HEK293 (cell line): ENCODE results near the gene DNAJC17.

Experiments used
- IKZF3 ChIP-seq: fragments of 450-650 bp; IDR thresholded peaks from 2 replicates; pipeline ENCODE4 v1.5.0; 2018; ENCODE audit warnings: missing biosample characterization, mild to moderate bottlenecking, missing genetic modification characterization, moderate library complexity
- KLF10 ChIP-seq: fragments of 450-650 bp; IDR thresholded peaks from 2 replicates; pipeline ENCODE4 v1.5.1; 2018; ENCODE audit warnings: missing biosample characterization, mild to moderate bottlenecking, missing genetic modification characterization
- REPIN1 ChIP-seq: fragments of 450-650 bp; formaldehyde crosslinking; IDR thresholded peaks from 2 replicates; pipeline ENCODE4 v1.5.1; 2017; ENCODE audit warnings: missing biosample characterization, missing genetic modification characterization, low read depth
- SALL2 ChIP-seq: fragments of 450-650 bp; formaldehyde crosslinking; IDR thresholded peaks from 2 replicates; pipeline ENCODE4 v1.5.0; 2017; ENCODE audit warnings: missing biosample characterization, mild to moderate bottlenecking, missing genetic modification characterization, borderline replicate concordance
- ZFP3 ChIP-seq: fragments of 450-650 bp; formaldehyde crosslinking; IDR thresholded peaks from 2 replicates; pipeline ENCODE4 v1.5.1; 2016; ENCODE audit warnings: low read depth, missing biosample characterization, missing genetic modification characterization
- ZIC2 ChIP-seq: fragments of 450-650 bp; formaldehyde crosslinking; IDR thresholded peaks from 2 replicates; pipeline ENCODE4 v1.5.1; 2016; ENCODE audit warnings: missing biosample characterization, missing genetic modification characterization
- ZNF146 ChIP-seq: fragments of 450-650 bp; formaldehyde crosslinking; IDR thresholded peaks from 2 replicates; pipeline ENCODE4 v1.5.1; 2016; ENCODE audit warnings: missing biosample characterization, missing genetic modification characterization
- ZNF18 ChIP-seq: fragments of 450-650 bp; formaldehyde crosslinking; IDR thresholded peaks from 2 replicates; pipeline ENCODE4 v1.5.1; 2016; ENCODE audit warnings: missing biosample characterization, missing genetic modification characterization
- ZNF202 ChIP-seq: fragments of 450-650 bp; formaldehyde crosslinking; IDR thresholded peaks from 2 replicates; pipeline ENCODE4 v1.5.1; 2016; ENCODE audit warnings: missing biosample characterization, missing genetic modification characterization, borderline replicate concordance
- ZNF24 ChIP-seq: fragments of 450-650 bp; formaldehyde crosslinking; IDR thresholded peaks from 2 replicates; pipeline ENCODE4 v1.5.1; 2016; ENCODE audit warnings: missing biosample characterization, missing genetic modification characterization
- ZNF248 ChIP-seq: fragments of 450-650 bp; formaldehyde crosslinking; IDR thresholded peaks from 2 replicates; pipeline ENCODE4 v1.5.1; 2017; ENCODE audit warnings: missing biosample characterization, missing genetic modification characterization
- ZNF274 ChIP-seq, 2 experiments: fragments of 200-500 bp in 1 of 2; fragments of 450-650 bp in 1 of 2; sonication (Bioruptor generic) in 1 of 2; formaldehyde crosslinking in 1 of 2; IDR thresholded peaks; 2 replicates each; pipeline versions ENCODE4 v1.5.1 to v1.6.1; 2014 to 2016; ENCODE audit warnings: borderline replicate concordance in 1 of 2, inconsistent platforms in 1 of 2, low read length in 1 of 2, missing biosample characterization in 1 of 2, missing genetic modification characterization in 1 of 2
- ZNF37A ChIP-seq: fragments of 450-650 bp; IDR thresholded peaks from 2 replicates; pipeline ENCODE4 v1.5.1; 2018; ENCODE audit warnings: missing biosample characterization, missing genetic modification characterization
- ZNF510 ChIP-seq: fragments of 450-650 bp; formaldehyde crosslinking; IDR thresholded peaks from 2 replicates; pipeline ENCODE4 v1.5.1; 2018; ENCODE audit warnings: mild to moderate bottlenecking, missing genetic modification characterization, missing biosample characterization; ENCODE audit not compliant: insufficient replicate concordance
- ZNF585B ChIP-seq: fragments of 450-650 bp; formaldehyde crosslinking; IDR thresholded peaks from 2 replicates; pipeline ENCODE4 v1.5.1; 2016; ENCODE audit warnings: missing biosample characterization, missing genetic modification characterization
- ZNF621 ChIP-seq: fragments of 450-650 bp; formaldehyde crosslinking; IDR thresholded peaks from 2 replicates; pipeline ENCODE4 v1.5.1; 2017; ENCODE audit warnings: missing biosample characterization, missing genetic modification characterization
- ZNF670 ChIP-seq: fragments of 450-650 bp; formaldehyde crosslinking; IDR thresholded peaks from 2 replicates; pipeline ENCODE4 v1.5.1; 2016; ENCODE audit warnings: missing biosample characterization, missing genetic modification characterization, low read depth
- ZNF76 ChIP-seq: fragments of 450-650 bp; formaldehyde crosslinking; IDR thresholded peaks from 2 replicates; pipeline ENCODE4; 2016; ENCODE audit warnings: low read depth, missing biosample characterization, missing genetic modification characterization, borderline replicate concordance
- TF ChIP-seq, protein P1 (sequence below): fragments of 450-650 bp; formaldehyde crosslinking; IDR thresholded peaks from 2 replicates; pipeline ENCODE4 v1.5.1; 2016; ENCODE audit warnings: missing biosample characterization, missing genetic modification characterization, borderline replicate concordance
- TF ChIP-seq, protein P2 (sequence below): sonication (generic); formaldehyde crosslinking; IDR thresholded peaks from 2 replicates; pipeline ENCODE4 v1.8.1; 2022; ENCODE audit warnings: mild to moderate bottlenecking, moderate library complexity, missing genetic modification reagents
- TF ChIP-seq, protein P3 (sequence below): fragments of 450-650 bp; formaldehyde crosslinking; IDR thresholded peaks from 2 replicates; pipeline ENCODE4 v1.5.1; 2016; ENCODE audit warnings: missing biosample characterization, missing genetic modification characterization, borderline replicate concordance

The DNAJC17 gene

GRCh38 chr15:40769274-40770146, 37.8 kb downstream of the DNAJC17 start, which contains the start of gene C15orf62 (continued):
- TF ChIP-seq ZNF146 (tag by site-specific recombination), result no peak
- no peak; the same call in 1 of the 2 replicates for TF ChIP-seq ZNF76 (tag by site-specific recombination)
- TF ChIP-seq, protein P1, sequence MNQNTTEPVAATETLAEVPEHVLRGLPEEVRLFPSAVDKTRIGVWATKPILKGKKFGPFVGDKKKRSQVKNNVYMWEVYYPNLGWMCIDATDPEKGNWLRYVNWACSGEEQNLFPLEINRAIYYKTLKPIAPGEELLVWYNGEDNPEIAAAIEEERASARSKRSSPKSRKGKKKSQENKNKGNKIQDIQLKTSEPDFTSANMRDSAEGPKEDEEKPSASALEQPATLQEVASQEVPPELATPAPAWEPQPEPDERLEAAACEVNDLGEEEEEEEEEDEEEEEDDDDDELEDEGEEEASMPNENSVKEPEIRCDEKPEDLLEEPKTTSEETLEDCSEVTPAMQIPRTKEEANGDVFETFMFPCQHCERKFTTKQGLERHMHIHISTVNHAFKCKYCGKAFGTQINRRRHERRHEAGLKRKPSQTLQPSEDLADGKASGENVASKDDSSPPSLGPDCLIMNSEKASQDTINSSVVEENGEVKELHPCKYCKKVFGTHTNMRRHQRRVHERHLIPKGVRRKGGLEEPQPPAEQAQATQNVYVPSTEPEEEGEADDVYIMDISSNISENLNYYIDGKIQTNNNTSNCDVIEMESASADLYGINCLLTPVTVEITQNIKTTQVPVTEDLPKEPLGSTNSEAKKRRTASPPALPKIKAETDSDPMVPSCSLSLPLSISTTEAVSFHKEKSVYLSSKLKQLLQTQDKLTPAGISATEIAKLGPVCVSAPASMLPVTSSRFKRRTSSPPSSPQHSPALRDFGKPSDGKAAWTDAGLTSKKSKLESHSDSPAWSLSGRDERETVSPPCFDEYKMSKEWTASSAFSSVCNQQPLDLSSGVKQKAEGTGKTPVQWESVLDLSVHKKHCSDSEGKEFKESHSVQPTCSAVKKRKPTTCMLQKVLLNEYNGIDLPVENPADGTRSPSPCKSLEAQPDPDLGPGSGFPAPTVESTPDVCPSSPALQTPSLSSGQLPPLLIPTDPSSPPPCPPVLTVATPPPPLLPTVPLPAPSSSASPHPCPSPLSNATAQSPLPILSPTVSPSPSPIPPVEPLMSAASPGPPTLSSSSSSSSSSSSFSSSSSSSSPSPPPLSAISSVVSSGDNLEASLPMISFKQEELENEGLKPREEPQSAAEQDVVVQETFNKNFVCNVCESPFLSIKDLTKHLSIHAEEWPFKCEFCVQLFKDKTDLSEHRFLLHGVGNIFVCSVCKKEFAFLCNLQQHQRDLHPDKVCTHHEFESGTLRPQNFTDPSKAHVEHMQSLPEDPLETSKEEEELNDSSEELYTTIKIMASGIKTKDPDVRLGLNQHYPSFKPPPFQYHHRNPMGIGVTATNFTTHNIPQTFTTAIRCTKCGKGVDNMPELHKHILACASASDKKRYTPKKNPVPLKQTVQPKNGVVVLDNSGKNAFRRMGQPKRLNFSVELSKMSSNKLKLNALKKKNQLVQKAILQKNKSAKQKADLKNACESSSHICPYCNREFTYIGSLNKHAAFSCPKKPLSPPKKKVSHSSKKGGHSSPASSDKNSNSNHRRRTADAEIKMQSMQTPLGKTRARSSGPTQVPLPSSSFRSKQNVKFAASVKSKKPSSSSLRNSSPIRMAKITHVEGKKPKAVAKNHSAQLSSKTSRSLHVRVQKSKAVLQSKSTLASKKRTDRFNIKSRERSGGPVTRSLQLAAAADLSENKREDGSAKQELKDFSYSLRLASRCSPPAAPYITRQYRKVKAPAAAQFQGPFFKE (tag by site-specific recombination), result no peak
- TF ChIP-seq, protein P2, sequence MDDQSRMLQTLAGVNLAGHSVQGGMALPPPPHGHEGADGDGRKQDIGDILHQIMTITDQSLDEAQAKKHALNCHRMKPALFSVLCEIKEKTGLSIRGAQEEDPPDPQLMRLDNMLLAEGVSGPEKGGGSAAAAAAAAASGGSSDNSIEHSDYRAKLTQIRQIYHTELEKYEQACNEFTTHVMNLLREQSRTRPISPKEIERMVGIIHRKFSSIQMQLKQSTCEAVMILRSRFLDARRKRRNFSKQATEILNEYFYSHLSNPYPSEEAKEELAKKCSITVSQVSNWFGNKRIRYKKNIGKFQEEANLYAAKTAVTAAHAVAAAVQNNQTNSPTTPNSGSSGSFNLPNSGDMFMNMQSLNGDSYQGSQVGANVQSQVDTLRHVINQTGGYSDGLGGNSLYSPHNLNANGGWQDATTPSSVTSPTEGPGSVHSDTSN (CRISPR knock-in tag), result no peak
- no peak for TF ChIP-seq ZNF18 (tag by site-specific recombination)
- no peak for TF ChIP-seq ZNF248 (tag by site-specific recombination)
- TF ChIP-seq ZNF510, result no peak
- TF ChIP-seq, protein P3, sequence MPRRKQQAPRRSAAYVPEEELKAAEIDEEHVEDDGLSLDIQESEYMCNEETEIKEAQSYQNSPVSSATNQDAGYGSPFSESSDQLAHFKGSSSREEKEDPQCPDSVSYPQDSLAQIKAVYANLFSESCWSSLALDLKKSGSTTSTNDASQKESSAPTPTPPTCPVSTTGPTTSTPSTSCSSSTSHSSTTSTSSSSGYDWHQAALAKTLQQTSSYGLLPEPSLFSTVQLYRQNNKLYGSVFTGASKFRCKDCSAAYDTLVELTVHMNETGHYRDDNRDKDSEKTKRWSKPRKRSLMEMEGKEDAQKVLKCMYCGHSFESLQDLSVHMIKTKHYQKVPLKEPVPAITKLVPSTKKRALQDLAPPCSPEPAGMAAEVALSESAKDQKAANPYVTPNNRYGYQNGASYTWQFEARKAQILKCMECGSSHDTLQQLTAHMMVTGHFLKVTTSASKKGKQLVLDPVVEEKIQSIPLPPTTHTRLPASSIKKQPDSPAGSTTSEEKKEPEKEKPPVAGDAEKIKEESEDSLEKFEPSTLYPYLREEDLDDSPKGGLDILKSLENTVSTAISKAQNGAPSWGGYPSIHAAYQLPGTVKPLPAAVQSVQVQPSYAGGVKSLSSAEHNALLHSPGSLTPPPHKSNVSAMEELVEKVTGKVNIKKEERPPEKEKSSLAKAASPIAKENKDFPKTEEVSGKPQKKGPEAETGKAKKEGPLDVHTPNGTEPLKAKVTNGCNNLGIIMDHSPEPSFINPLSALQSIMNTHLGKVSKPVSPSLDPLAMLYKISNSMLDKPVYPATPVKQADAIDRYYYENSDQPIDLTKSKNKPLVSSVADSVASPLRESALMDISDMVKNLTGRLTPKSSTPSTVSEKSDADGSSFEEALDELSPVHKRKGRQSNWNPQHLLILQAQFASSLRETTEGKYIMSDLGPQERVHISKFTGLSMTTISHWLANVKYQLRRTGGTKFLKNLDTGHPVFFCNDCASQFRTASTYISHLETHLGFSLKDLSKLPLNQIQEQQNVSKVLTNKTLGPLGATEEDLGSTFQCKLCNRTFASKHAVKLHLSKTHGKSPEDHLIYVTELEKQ (tag by site-specific recombination), result peak; percentile 49; the same call in 1 of the 2 replicates
- TF ChIP-seq SALL2 (tag by site-specific recombination), result no peak
- TF ChIP-seq ZNF585B (tag by site-specific recombination), result no peak
- TF ChIP-seq ZNF37A (tag by site-specific recombination), result no peak
- TF ChIP-seq ZNF670, result no peak
- TF ChIP-seq ZNF24, result 0 out of 2 replicates have a peak, but pooled peaks have one; percentile 38
- TF ChIP-seq KLF10 (tag by site-specific recombination), result peak; percentile 40; the same call in 1 of the 2 replicates
- TF ChIP-seq ZFP3, result no peak
- TF ChIP-seq ZNF274 (IDR thresholded peaks at IDR 0.05; ENCODE audit: low read length), result no peak
- TF ChIP-seq ZNF274 (tag by site-specific recombination; IDR thresholded peaks at IDR 0.05; ENCODE audit: borderline replicate concordance), result no peak
- no peak for TF ChIP-seq ZNF621 (tag by site-specific recombination)
- TF ChIP-seq ZNF202 (tag by site-specific recombination), result no peak
- TF ChIP-seq ZIC2 (tag by site-specific recombination), result peak; percentile 93
- no peak; the same call in 1 of the 2 replicates for TF ChIP-seq IKZF3 (tag by site-specific recombination)
- no peak for TF ChIP-seq REPIN1 (tag by site-specific recombination)
